GM18505 (cell line): ENCODE data around the gene EPN2.
A peak's percentile ranks its signal among the peaks of the same experiment; 100 is the strongest.

Experiments used
- ATAC-seq: cut with Tn5 transposase; IDR thresholded peaks from one replicate; pipeline ENCODE4 v1.9.1; 2021; ENCODE audit not compliant: unreplicated experiment
- POLR2A ChIP-seq: IDR thresholded peaks from 4 replicates; pipeline ENCODE4 v1.6.1; 2011; ENCODE audit warnings: borderline replicate concordance; ENCODE audit not compliant: insufficient read depth, insufficient read length; ENCODE audit errors: extremely low read depth

Gene EPN2

DNA sequence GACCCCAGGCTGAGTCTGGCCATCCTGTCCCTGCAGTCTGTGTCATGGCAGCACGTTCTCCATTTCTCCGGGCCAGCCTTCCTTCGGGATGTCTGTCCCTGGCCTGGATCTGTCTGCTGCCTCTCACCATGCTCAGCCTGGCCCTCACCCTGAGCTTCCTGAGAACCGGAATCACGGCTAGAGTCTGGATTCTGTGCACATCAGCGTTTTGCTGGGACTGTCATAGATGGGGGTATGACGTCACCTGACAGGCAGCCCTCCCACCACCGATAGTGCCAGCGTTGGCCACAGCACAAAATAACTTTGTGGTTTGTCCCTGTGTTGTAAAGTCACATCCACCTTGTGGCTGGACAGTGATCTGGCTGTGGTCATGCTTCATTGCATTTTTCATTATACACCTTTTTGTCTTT is 66.2 kb downstream of the EPN2 start:
- ATAC-seq: no peak
- TF ChIP-seq POLR2A: no peak

DNA sequence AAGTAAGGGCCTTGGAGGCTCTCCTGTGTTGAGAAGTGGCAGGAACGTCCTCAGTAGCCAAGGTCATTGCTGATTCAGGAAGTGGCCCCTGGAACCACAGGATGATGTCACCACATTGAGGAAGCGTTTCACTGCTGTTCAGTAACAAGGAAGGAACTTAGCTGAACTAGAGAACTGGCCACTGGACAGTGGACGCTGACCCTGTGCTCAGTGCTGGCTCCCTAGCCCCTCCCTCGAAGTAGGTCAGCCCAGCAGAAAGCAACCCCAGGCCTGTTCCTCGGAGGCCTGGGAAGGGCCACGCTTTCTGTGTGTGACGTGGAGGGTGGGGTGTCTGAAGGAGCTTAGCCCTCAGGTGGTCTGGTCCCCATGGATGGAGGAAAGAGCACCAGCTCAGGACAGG is 67.0 kb downstream of the EPN2 start:
- no peak for TF ChIP-seq POLR2A
- no peak for ATAC-seq

DNA sequence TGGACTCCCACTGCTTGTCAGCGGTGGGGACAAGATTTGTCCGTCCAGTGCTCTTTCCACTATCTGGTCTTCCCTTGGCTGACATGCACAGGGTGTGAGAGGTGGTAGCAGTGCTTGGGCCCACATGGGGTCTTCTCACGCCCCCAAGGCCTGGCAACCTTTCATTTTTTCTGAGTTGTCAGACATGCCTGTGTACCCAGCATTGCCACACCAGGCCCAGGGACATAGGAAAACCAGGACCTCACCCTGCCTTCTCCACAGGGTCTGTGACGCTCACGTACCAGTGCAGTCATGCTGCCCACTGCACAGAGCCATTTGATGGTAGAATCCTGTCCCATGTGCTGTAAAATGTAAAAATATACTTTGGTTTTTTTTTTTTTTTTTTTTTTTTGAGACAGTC is 67.6 kb downstream of the EPN2 start:
- no peak for ATAC-seq

DNA sequence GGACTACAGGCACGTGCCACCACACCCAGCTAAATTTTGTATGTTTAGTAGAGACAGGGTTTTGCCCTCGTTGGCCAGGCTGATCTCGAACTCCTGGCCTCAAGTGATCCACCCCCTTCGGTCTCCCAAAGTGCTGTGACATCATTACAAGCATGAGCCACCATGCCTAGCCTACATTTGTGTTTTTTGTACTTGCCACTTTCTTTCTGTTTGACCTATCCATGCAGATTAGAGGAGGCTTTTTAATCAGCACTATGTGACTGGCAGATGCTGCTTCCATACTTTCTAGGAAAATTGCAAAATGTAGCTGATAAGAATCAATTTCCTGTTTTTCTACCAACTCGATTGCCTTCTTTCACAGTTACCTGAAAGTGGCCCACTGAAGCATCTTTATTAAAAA is 68.1 kb downstream of the EPN2 start:
- TF ChIP-seq POLR2A: no peak
- ATAC-seq: no peak

More for the DNA sequence above, 67.6 kb downstream of the EPN2 start:
- TF ChIP-seq POLR2A: no peak

DNA sequence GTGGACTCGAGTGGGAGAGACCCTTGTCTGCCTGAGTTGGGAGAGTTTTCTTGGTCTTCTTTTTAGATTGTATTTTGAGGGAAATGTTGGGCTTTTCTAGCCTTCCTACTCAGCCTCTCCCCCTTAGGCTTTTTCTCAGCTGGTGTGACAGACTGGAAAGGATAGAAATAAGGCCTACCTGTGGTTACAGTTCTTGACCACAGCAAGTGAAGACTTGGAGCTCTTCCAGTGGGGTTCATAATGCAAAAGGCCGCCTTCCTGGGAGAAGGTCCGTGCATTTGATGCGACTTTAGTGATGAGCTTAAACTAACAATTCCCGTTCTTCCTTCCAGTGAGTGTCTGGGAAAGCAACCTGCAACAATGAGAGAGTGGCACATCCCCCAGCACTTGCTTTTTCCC is 68.6 kb downstream of the EPN2 start:
- ATAC-seq: no peak
- TF ChIP-seq POLR2A: no peak

DNA sequence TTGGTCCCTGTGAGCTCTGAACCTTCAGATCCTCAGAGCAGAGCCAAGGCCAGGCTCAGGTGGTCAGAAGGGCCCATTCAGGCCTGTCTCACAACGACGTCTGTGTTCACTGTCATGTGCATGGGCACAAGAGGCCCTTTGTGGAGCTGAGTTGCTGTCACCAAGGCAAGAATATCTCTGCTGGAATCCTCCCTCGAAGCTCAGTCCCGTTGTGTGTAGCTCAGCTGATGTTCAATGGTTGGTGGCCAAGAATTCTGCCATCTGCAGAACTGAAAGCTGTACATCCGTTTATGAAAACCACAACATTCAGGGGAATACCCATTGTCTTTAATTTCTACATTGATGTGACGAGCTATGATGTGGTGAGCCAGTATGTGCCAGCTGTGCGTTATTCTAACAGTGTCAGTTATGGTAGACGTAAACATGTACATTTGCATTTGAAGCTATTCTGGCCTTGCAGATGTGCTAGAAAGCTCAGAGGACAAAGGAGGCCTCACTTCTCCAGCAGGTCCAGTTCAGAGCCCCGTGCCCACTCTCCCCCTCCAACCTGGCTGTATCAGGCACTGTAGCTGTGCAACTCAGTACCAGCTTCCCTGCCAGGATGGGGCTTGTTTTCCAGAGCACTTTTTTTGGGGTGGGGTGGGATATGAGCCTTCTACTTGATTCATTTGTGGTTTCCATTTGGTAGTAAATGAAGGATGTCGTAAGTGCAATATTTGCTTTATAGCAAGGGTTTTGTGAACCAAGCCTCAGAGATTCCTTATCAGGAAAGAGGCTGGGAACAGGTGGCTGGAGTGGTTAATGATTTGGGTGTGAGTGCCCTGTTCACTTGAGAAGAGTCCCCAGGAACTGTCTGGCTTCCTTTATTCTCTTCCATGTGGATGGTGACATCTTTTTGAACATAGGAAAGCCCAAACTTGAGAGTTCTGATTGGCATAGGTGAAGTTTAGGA is 69.3 kb downstream of the EPN2 start:
- peak; percentile 79 for ATAC-seq
- peak; percentile 42 for TF ChIP-seq POLR2A

DNA sequence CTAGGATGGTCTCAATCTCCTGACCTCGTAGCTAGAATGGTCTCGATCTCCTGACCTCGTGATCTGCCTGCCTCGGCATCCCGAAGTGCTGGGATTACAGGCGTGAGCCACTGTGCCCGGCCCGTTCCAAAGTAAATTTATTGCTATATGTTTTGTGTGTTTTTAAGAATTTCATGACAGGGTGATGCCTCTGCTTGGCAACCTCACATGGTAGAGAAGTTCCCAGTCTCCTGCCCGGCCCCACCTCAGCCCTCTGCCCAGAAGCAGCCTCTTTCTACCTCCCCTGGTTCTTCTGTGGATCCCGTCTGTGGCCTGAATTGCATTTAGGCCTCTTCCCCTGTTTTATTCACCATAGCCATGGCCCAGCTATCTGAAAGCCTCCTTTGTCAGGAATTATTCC is 70.4 kb downstream of the EPN2 start:
- TF ChIP-seq POLR2A: no peak
- no peak for ATAC-seq

DNA sequence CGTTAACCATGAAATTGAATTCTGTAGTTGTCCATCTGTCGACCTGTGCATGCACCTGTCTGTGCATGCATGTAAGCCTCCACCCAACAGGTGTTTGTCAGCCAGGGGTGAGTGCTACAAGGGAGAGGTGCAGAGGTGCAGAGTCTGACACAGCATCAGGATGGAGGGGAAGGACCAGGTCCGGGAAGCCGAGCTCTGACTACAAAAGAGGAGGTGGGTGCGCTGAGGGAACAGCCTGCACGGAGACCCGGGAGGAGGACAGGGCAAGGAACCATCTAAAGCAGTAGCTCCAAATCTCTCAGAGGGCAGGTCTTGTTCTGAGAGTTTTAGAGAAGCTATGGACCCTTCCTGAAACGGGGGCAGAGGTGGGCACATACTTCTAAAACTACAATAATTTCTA is 71.2 kb downstream of the EPN2 start:
- ATAC-seq: no peak
- no peak for TF ChIP-seq POLR2A

DNA sequence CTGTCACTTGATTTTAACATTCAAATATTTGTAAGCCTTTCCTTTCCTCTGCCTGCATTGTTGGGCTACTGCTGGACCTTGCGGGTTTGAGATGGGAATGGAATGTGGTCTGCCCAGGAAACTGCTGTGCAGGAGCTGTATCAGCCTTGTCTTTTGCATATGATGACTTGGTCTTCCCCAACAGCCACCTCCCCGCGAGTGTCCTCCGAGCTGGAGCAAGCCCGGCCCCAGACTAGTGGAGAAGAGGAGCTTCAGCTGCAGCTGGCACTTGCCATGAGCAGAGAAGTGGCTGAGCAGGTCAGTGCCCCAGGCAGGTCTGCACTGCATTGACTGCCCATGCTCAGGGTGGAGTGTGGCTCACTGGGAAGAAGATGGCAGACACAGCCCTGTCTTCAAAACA is 72.5 kb downstream of the EPN2 start:
- ATAC-seq: no peak
- TF ChIP-seq POLR2A: no peak

DNA sequence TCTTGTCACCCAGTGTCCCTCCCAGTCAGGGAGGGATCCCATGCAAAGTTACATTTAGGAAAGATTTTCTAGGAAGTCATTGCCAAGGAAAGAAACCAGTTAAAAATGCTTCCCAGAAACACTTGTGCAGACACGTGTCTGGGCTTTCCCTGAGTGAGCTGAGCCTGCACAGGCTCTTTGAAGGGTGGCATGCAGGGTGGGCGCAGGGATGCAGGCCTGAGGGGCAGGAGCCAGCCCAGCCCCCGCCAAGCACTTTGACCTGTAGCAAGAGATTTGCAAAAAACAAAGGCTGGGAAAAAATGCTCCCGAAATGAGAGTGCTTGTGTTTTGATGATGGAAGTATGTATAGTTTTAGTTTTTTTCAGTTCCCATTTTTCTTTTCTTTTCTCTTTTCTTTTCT is 73.0 kb downstream of the EPN2 start:
- no peak for ATAC-seq
- TF ChIP-seq POLR2A: no peak

DNA sequence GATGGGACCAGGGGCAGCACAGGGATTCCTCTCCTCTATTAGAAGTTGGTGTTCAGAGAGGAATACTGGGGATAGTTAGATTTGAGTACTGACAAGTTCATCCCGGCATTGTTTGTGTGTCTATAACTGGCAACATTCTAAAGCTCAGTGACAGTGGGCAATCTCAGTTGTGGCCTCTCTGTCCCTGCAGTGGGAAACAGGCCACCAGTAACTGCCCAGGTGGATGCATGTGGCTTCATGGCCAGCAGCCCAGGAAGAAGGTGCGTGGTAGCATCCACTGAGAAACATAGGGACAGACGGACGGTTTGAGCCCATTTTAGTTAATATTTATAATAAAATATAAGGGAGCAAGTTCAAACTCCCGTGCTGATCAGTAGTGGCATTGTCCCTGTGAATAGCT is 73.8 kb downstream of the EPN2 start:
- ATAC-seq: no peak
- TF ChIP-seq POLR2A: no peak

DNA sequence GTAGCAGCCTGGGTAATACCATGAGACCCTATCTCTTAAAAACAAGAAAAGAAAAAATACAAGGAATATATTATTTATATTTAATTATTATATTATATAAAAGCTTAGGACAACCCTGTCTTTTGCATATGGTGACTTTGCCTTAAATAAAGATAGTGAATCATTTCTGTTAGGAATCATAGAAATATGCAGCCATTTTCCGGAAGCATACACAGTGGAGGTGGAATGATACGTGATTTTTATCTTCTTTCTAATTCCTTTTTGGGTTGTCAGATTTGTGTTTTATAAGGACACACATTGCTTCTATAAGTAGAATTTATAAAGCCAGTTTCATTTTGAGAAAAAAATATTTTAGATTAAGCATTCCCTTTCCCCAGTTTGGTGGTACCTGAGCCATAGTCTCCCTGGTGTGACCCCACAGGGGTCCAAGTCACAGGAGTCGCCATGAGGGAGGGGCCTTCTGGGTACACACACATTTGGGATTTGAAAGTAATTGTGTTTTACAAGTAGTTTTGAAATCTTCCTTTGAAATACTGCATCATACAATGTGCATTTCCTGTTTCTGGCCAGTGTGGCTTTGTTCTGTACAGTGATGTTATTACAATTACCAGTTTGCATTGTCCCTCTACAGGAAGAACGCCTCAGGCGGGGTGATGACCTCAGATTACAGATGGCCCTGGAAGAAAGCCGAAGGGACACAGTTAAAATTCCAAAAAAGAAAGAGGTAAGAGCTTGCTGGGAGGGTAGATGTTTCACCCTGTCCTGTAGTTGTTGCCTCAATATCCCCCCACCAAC is 74.5 kb downstream of the EPN2 start:
- TF ChIP-seq POLR2A: no peak
- ATAC-seq: no peak

DNA sequence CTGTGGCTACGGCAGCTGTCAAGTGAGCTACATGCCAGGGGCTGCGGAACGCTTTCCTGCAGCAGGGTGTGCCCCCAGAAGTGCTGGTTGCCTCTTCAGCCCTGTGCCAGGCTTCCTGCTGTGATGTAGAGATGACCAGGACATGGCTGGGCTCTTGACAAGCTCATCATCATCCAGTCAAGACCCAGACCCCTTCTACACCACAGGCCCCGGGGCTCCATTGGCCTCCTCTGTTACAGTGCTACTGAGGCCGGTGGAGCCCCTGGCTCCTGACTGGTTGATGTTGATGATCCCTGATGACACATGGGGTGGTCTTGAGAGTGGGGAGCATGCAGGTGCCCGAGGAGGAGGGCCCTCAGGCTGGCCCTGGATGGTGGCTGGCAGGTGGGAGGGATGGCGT is 75.2 kb downstream of the EPN2 start:
- TF ChIP-seq POLR2A: no peak
- no peak for ATAC-seq
